Activated CD4-positive, CD25-positive, alpha-beta regulatory T cell (primary cell): Measurements from ENCODE around the gene CPNE8.

Experiments used
- DNase-seq, 4 experiments: peaks; one replicate each; lab custom pipeline; 2025; lab: John Stamatoyannopoulos, UW

The CPNE8 gene

DNA sequence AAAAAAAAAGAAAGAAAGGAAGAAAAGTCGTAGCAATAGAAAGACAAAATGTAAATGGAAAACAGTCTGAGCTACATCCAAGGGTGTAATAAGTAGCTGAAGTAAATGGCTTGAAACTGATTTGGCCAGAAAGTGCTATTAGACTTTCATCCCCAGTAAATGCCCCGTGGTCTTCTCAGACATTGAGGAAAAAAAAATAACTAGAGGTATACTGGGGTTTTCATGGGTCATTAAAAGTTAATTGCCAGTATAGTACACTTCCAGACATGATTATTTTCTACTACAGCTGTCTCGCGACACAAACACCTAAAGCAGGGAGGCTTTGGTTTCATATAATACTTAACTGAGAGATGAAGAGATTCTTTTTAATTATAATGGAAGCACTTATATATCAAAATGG lies 271.9 kb downstream of the CPNE8 start:
- no peak for DNase-seq

- no peak for DNase-seq
These were observed 276.3 kb downstream of the CPNE8 start for GRCh38 chr12:38629064-38629463.

DNA sequence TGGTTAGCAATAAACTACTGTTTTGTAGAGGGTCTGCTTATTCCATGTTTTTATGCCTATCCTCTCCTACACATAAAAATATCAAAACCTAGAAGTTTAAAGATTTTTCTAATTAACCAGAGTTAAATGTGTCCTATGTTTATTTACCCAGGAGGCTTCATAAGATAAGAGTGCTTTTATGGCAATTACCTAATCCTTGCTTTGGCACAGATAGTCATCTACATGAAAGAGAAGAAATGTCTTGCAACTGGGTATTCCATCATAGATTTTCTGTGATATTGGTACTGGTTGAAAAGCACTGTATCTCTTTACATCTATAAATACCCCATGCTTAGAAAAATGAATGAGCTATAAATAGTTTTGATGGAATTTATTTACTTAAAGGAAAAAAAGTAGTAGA lies 277.1 kb downstream of the CPNE8 start:
- no peak for DNase-seq

GRCh38 chr12:38625306-38625705 lies 280.1 kb downstream of the CPNE8 start:
- DNase-seq: no peak

- no peak for DNase-seq
These were observed 291.2 kb downstream of the CPNE8 start for GRCh38 chr12:38614171-38614570.

GRCh38 chr12:38610808-38611350 lies 294.5 kb downstream of the CPNE8 start:
- DNase-seq: no peak

GRCh38 chr12:38607295-38607694 lies 298.1 kb downstream of the CPNE8 start:
- DNase-seq: no peak
